ENCODE measurements around the gene G2E3. TPM values are rescaled to one million over a fixed set of nuclear protein-coding genes. Genes with fewer than 3 reads are reported as not detected.

The G2E3 gene
- total and polyA plus RNA-seq, 2 donors (not counting 3 experiments of a cell fraction or from before 2014, with no cell fraction given), result 4.2 to 34.8 TPM

DNA sequence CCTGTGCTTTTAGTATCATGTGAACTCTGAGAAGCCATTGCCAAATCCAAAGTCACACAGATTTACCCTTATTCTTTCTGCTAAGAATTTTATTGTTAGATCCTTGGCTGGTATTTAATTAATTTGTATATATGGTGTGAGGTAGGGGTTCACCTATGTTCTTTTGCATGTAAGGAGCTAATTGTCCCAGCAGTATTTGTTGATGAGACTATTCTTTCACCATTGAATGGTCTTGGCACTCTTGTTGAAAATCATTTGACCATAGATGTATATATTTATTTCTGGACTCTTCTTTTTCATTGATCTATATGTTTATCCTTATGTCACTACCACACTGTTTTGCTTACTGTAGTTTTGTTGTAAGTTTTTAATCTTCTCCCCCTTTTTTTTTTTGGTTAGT is 26.2 kb downstream of the G2E3 start:
- Histone ChIP-seq H3K9ac (replicated peaks; ENCODE audit: extremely low read depth, insufficient read depth, low read length) (no peak overlapping the region), H3K79me2 (ENCODE audit: control insufficient read depth, insufficient read depth, low read length) (peaks cover 91% of the 10 kb centered on the region), H3K4me1 (ENCODE audit: control insufficient read depth, extremely low read depth, insufficient read depth, low read length) (no peaks in the 10 kb centered on the region), H3K4me2 (ENCODE audit: insufficient read depth, low read length) (no peak overlapping the region), H4K20me1 (replicated peaks; ENCODE audit: control insufficient read depth, extremely low read depth, insufficient read depth, low read length) (no peaks in the 10 kb centered on the region), H3K9me3 (replicated peaks; ENCODE audit: control insufficient read depth, insufficient read depth, low read length) (no peaks in the 10 kb centered on the region), H3K27me3 (ENCODE audit: control insufficient read depth in 2 of 2, insufficient read depth in 2 of 2, low read length in 2 of 2) (no peaks in the 10 kb centered on the region), H3K9me1 (replicated peaks; ENCODE audit: control insufficient read depth, extremely low read depth, insufficient read depth, low read length) (no peaks in the 10 kb centered on the region), H2AFZ (ENCODE audit: low read depth, low read length) (no peak overlapping the region), H3K4me3 (replicated peaks in 1 of 3; ENCODE audit: insufficient read depth in 1 of 3, low read depth in 1 of 3, low read length in 3 of 3) (no peak overlapping the region), H3K27ac (ENCODE audit: insufficient read depth, low read depth, low read length) (no peak overlapping the region), H3K36me3 (ENCODE audit: control insufficient read depth in 2 of 2, extremely low read depth in 1 of 2, insufficient read depth in 2 of 2, low read length in 2 of 2) (peaks cover 0 to 12% of the 10 kb centered on the region in 2 experiments)
- dilution Hi-C loops (cut with MboI; ENCODE audit: extremely low pct_ligation_motif_present, low sequenced_read_pairs) (no loop called here), intact Hi-C loops (cut with micrococcal nuclease) (no loop called here)
- POLR2A ChIA-PET, result no interaction called here
- FAIRE-seq (no peak), DNase-seq (ENCODE audit: low read depth, low spot score) (no peak)
- CTCF ChIA-PET, result no interaction called here
- TF ChIP-seq GATA2 (IDR thresholded peaks at IDR 0.05; ENCODE audit: insufficient read depth, insufficient read length, low read depth, low read length) (no peak), JUN (IDR thresholded peaks at IDR 0.05; ENCODE audit: borderline replicate concordance, insufficient read depth, insufficient read length, low read depth) (no peak), EZH2 (IDR thresholded peaks at IDR 0.05; ENCODE audit: borderline replicate concordance, low read depth, low read length, severe bottlenecking) (no peak), MYC (IDR thresholded peaks at IDR 0.05; ENCODE audit: low read depth, low read length) (no peak), POLR2AphosphoS5 (IDR thresholded peaks at IDR 0.05; ENCODE audit: insufficient read depth, low read depth, low read length) (no peak), POLR2A (IDR thresholded peaks at IDR 0.05; ENCODE audit: low read depth, low read length) (no peak), FOS (IDR thresholded peaks at IDR 0.05; ENCODE audit: borderline replicate concordance, insufficient read depth, low read length) (no peak)
- TF ChIP-seq, protein P1, sequence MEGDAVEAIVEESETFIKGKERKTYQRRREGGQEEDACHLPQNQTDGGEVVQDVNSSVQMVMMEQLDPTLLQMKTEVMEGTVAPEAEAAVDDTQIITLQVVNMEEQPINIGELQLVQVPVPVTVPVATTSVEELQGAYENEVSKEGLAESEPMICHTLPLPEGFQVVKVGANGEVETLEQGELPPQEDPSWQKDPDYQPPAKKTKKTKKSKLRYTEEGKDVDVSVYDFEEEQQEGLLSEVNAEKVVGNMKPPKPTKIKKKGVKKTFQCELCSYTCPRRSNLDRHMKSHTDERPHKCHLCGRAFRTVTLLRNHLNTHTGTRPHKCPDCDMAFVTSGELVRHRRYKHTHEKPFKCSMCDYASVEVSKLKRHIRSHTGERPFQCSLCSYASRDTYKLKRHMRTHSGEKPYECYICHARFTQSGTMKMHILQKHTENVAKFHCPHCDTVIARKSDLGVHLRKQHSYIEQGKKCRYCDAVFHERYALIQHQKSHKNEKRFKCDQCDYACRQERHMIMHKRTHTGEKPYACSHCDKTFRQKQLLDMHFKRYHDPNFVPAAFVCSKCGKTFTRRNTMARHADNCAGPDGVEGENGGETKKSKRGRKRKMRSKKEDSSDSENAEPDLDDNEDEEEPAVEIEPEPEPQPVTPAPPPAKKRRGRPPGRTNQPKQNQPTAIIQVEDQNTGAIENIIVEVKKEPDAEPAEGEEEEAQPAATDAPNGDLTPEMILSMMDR (IDR thresholded peaks at IDR 0.05; ENCODE audit: extremely low read depth in 1 of 2, insufficient read depth in 1 of 2, low read depth in 1 of 2, low read length in 2 of 2), result no peak
- TF ChIP-seq, protein P2, sequence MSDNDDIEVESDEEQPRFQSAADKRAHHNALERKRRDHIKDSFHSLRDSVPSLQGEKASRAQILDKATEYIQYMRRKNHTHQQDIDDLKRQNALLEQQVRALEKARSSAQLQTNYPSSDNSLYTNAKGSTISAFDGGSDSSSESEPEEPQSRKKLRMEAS (IDR thresholded peaks at IDR 0.05; ENCODE audit: insufficient read depth, insufficient read length), result no peak
- BruUV-seq (replicated peaks), result no TSS peak

All from endothelial cell of umbilical vein (primary cell).